ENCODE measurements around the gene MYO16. TPM values are rescaled to one million over a fixed set of nuclear protein-coding genes. Genes with fewer than 3 reads are reported as not detected.

The MYO16 gene
- total RNA-seq, 1 donor from 2014 or later, result 0.24 TPM

DNA sequence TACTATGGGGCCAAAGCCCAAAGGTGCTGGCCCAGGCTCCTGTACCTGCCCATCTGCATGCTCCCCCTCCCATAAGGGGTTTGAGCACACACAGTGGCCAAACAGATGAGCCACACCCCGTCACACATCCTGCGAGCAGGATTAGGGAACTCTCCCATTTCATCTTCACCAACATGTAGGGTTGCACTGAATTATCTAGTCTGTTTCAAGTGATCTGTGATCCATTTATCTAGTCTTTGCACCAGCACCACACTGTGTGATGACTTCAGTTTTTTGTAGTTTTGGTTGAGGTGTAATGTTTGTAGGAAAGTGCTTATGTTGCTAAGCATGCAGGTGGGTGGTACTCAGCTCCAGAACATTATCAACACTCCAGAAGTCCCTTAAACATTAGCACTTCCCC is 249.3 kb downstream of the MYO16 start:
- Histone ChIP-seq H3K9me3 (peaks cover 8% of the 10 kb centered on the region), H3K27ac (no peak overlapping the region), H3K4me1 (no peaks in the 10 kb centered on the region), H3K36me3 (no peaks in the 10 kb centered on the region), H3K27me3 (ENCODE audit: low read depth) (no peaks in the 10 kb centered on the region), H3K4me3 (no peak overlapping the region)
- ATAC-seq (no peak), DNase-seq (no peak)
- intact Hi-C loops (cut with DNase I), result no loop called here
- TF ChIP-seq, protein P1, sequence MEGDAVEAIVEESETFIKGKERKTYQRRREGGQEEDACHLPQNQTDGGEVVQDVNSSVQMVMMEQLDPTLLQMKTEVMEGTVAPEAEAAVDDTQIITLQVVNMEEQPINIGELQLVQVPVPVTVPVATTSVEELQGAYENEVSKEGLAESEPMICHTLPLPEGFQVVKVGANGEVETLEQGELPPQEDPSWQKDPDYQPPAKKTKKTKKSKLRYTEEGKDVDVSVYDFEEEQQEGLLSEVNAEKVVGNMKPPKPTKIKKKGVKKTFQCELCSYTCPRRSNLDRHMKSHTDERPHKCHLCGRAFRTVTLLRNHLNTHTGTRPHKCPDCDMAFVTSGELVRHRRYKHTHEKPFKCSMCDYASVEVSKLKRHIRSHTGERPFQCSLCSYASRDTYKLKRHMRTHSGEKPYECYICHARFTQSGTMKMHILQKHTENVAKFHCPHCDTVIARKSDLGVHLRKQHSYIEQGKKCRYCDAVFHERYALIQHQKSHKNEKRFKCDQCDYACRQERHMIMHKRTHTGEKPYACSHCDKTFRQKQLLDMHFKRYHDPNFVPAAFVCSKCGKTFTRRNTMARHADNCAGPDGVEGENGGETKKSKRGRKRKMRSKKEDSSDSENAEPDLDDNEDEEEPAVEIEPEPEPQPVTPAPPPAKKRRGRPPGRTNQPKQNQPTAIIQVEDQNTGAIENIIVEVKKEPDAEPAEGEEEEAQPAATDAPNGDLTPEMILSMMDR (IDR thresholded peaks at IDR 0.05), result no peak

DNA sequence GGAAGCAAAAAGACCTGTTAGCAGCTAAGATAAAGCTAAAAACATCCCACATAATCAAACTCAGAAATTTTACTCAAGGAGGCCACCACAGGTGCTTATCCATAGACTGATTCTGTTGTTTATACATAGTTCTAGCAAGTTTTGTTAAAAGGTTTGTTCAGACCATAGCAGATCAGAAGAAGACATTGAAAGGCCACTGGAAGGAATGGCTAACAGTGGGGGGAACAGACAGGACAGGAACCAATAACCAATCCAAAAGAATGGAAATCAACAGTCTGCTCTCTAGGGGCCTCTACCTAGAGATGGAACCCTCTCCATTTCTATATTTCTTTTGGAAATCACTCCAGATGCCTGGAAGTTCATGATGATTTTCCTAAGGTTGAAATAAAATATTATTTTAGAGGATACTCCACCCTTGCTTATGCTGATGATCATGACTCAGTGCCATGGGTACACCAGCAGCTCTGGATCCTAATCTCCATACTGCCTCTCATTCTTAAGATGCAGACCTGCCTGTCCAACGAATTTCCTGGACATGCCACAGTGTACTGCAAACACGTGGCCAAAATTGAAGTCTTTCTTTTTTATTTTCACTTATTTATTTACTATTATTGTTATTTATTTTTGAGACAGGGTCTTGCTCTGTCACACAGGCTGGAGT is 260.0 kb downstream of the MYO16 start:
- DNase-seq, result no peak
- ATAC-seq, result no peak
- no peak overlapping the region for H3K4me3 ChIP-seq
- intact Hi-C loops (cut with DNase I), result no loop called here
- H3K36me3 ChIP-seq, result no peaks in the 10 kb centered on the region
- no peaks in the 10 kb centered on the region for H3K4me1 ChIP-seq
- TF ChIP-seq, protein P1 (IDR thresholded peaks at IDR 0.05), result no peak
- H3K27me3 ChIP-seq (ENCODE audit: low read depth), result no peaks in the 10 kb centered on the region
- H3K9me3 ChIP-seq, result no peaks in the 10 kb centered on the region
- H3K27ac ChIP-seq, result no peak overlapping the region

DNA sequence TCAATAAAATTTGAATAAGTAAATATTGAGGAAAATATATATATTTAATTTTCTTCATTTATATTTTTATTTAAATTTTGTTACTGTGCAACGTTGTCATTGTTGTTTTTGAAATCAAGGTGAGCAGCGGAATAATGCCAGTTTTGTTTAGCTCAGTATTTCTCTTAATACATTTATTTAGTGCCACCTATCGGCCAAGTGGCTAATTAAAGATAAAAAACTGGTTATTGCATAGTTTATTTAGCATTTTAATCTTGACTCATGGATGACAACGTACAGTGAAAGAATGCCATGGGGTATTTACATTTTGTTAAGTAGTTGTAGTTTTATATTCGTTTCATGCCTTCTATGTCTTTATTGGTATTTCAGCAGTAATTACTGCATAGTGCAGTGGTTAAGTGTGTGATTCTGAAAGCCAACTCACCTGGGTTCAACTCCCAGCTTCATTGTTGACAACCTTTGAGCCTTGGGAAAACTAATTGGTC is 265.9 kb downstream of the MYO16 start:
- DNase-seq, result no peak
- Histone ChIP-seq H3K27ac (no peak overlapping the region), H3K9me3 (no peaks in the 10 kb centered on the region), H3K27me3 (ENCODE audit: low read depth) (no peaks in the 10 kb centered on the region), H3K36me3 (no peaks in the 10 kb centered on the region), H3K4me1 (no peaks in the 10 kb centered on the region), H3K4me3 (no peak overlapping the region)
- intact Hi-C loops (cut with DNase I), result loop anchor here (10.0 kb wide), 1 partner anchor 570 kb away; no protein-coding TSS in a partner anchor
- ATAC-seq, result peak in 1 of 2 donors; percentile 40
- TF ChIP-seq, protein P1 (IDR thresholded peaks at IDR 0.05), result peak; percentile 48

DNA sequence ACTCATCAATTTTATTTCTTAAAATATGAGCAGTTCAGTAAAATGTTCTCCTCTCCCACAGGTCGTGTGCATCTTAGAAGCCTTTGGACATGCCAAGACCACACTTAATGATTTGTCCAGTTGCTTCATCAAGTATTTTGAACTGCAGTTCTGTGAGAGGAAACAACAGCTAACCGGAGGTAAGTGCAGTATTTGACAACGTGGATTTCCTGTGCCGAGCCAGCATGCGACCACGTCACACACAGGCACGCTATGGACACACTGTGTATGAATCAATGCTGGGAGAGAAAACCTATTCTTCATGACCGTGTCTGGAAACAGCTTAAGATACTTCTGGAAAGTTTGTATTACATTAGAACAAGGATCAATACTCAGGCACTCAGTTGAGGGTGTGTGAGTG is 268.5 kb downstream of the MYO16 start:
- H3K27me3 ChIP-seq (ENCODE audit: low read depth), result no peaks in the 10 kb centered on the region
- ATAC-seq, result no peak
- DNase-seq, result no peak
- TF ChIP-seq, protein P1 (IDR thresholded peaks at IDR 0.05), result no peak
- no peak overlapping the region for H3K4me3 ChIP-seq
- H3K27ac ChIP-seq, result no peak overlapping the region
- H3K4me1 ChIP-seq, result no peaks in the 10 kb centered on the region
- H3K9me3 ChIP-seq, result no peaks in the 10 kb centered on the region
- intact Hi-C loops (cut with DNase I), result loop anchor here (10.0 kb wide), 1 partner anchor 573 kb away; no protein-coding TSS in a partner anchor
- no peaks in the 10 kb centered on the region for H3K36me3 ChIP-seq

DNA sequence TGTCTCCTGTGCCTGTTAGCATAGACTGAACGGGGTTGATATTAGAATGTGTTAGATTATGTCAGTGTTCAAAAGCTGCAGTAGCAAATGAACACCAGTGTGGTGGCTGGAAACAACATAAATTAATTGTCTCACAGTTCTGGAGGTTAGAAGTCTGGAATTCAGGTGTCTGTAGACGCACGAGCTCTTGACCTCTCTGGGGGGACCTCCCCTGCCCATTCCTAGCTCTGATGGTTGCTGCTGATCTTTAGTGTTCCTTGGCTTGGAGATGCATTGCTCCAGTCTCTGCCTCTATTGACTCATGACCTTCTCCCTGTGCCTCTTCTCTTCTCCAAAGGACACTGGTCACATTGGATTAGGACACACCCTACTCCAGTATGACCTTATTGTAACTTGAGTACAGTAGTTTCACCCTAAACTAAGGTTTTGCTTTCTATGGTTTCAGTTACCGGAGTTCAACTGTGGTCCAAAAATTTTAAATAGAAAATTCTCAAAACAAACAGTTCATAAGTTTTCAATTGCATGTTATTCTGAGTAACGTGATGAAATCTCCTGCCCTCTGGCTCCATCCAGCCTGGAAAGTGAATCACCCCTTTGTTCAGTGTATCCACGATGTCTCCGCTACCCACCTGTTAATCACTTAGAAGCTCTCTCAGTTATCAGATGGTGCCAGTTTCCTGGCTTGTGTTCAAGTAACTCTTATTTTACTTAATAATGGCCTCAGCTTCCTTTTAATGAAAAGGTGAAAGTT is 273.2 kb downstream of the MYO16 start:
- ATAC-seq (no peak), DNase-seq (no peak)
- Histone ChIP-seq H3K4me1 (no peaks in the 10 kb centered on the region), H3K27me3 (ENCODE audit: low read depth) (no peaks in the 10 kb centered on the region), H3K9me3 (no peaks in the 10 kb centered on the region), H3K27ac (no peak overlapping the region), H3K4me3 (no peak overlapping the region), H3K36me3 (no peaks in the 10 kb centered on the region)
- intact Hi-C loops (cut with DNase I), result no loop called here
- TF ChIP-seq, protein P1 (IDR thresholded peaks at IDR 0.05), result no peak
